HepG2 (cell line): ENCODE measurements around the gene TLE2. TPM values are rescaled to one million over a fixed set of nuclear protein-coding genes. Genes with fewer than 3 reads are reported as not detected.
A peak's percentile ranks its signal among the peaks of the same experiment; 100 is the strongest.

ENCODE experiments used
- AGO2 ChIP-seq: fragments of 200-400 bp; formaldehyde crosslinking; optimal IDR thresholded peaks from 2 replicates; pipeline ENCODE3; 2017; ENCODE audit warnings: mild to moderate bottlenecking, low read depth, low read length, moderate library complexity
- BCL3 ChIP-seq: sonication (generic); formaldehyde crosslinking; IDR thresholded peaks from 2 replicates; pipeline ENCODE4 v1.5.1; 2020; ENCODE audit warnings: mild to moderate bottlenecking, missing genetic modification reagents, moderate library complexity
- BHLHE40 ChIP-seq: IDR thresholded peaks from 2 replicates; pipeline ENCODE4 v1.6.1; 2011; ENCODE audit warnings: low read length, improper control_type of control experiment
- FOSL1 ChIP-seq: sonication (generic); formaldehyde crosslinking; IDR thresholded peaks from 2 replicates; pipeline ENCODE4 v1.9.0; 2021; ENCODE audit warnings: missing genetic modification reagents, borderline replicate concordance
- NPAS2 ChIP-seq: sonication (generic); formaldehyde crosslinking; IDR thresholded peaks from 2 replicates; pipeline ENCODE4 v1.8.0; 2022; ENCODE audit warnings: mild to moderate bottlenecking, missing genetic modification reagents, borderline replicate concordance
- RCOR2 ChIP-seq: IDR thresholded peaks from 2 replicates; pipeline ENCODE4 v1.6.1; 2016; ENCODE audit warnings: missing biosample characterization, missing genetic modification reagents
- ZBTB4 ChIP-seq: sonication (generic); formaldehyde crosslinking; IDR thresholded peaks from 2 replicates; pipeline ENCODE4 v1.4.0; 2020; ENCODE audit warnings: missing genetic modification reagents, mild to moderate bottlenecking, borderline replicate concordance
- ZBTB46 ChIP-seq: sonication (generic); formaldehyde crosslinking; IDR thresholded peaks from 2 replicates; pipeline ENCODE4 v1.4.0; 2020; ENCODE audit warnings: mild to moderate bottlenecking, missing genetic modification reagents, borderline replicate concordance
- ZFP1 ChIP-seq: IDR thresholded peaks from 2 replicates; pipeline ENCODE4 v1.6.1; 2016
- ZNF235 ChIP-seq: sonication (generic); formaldehyde crosslinking; IDR thresholded peaks from 2 replicates; pipeline ENCODE4 v1.8.1; 2023; ENCODE audit warnings: mild to moderate bottlenecking, missing genetic modification reagents, borderline replicate concordance
- ZNF660 ChIP-seq: sonication (generic); formaldehyde crosslinking; IDR thresholded peaks from 2 replicates; pipeline ENCODE4 v1.5.1; 2020; ENCODE audit warnings: mild to moderate bottlenecking, low read depth, missing genetic modification reagents, borderline replicate concordance
- ZNF75D ChIP-seq: sonication (generic); formaldehyde crosslinking; IDR thresholded peaks from 2 replicates; pipeline ENCODE4 v1.8.1; 2023; ENCODE audit warnings: missing genetic modification reagents, mild to moderate bottlenecking, borderline replicate concordance
- ZSCAN21 ChIP-seq: sonication (generic); formaldehyde crosslinking; IDR thresholded peaks from 2 replicates; pipeline ENCODE4 v1.8.0; 2022; ENCODE audit warnings: mild to moderate bottlenecking, missing genetic modification reagents, moderate library complexity, borderline replicate concordance
- polyA plus RNA-seq, 8 experiments: library from polyadenylated mRNA; depleted of rRNA in 3 of 8; stranded (reverse) in 7 of 8; unstranded in 1 of 8; fragments of >200 nt; fragmentation: Illumina TruSeq in 4 of 8; extraction: Trizol in 4 of 8; gene quantifications; 2 replicates each; pipeline versions ENCODE4 v1.2.1 to v1.2.3, GENCODE V29; 2011 to 2016; ENCODE audit warnings: low read depth in 4 of 8, missing spikeins in 1 of 8, mixed read lengths in 1 of 8; ENCODE audit not compliant: insufficient read depth in 1 of 8
- total RNA-seq, 5 experiments: library from RNA; depleted of rRNA; stranded (reverse); fragments of >200 nt; fragmentation: Illumina TruSeq; extraction: Trizol; gene quantifications; 2 replicates each; pipeline ENCODE4 v1.2.3, GENCODE V29; 2016; ENCODE audit warnings: low read depth in 1 of 5
- TF ChIP-seq, protein P1 (sequence below): IDR thresholded peaks from 2 replicates; pipeline ENCODE4 v1.6.1; 2016
- TF ChIP-seq, protein P2 (sequence below): sonication (generic); formaldehyde crosslinking; IDR thresholded peaks from 2 replicates; pipeline ENCODE4 v1.9.0; 2021; ENCODE audit warnings: missing genetic modification reagents, borderline replicate concordance
- TF ChIP-seq, protein P3 (sequence below): sonication (generic); formaldehyde crosslinking; IDR thresholded peaks from 2 replicates; pipeline ENCODE4 v1.5.0; 2020; ENCODE audit warnings: missing genetic modification reagents

Gene TLE2
- total and polyA plus RNA-seq, 2 of the 13 experiments (the other 11 are each of a cell fraction or from before 2014, with no cell fraction given) = 0.07 to 0.81 TPM

DNA sequence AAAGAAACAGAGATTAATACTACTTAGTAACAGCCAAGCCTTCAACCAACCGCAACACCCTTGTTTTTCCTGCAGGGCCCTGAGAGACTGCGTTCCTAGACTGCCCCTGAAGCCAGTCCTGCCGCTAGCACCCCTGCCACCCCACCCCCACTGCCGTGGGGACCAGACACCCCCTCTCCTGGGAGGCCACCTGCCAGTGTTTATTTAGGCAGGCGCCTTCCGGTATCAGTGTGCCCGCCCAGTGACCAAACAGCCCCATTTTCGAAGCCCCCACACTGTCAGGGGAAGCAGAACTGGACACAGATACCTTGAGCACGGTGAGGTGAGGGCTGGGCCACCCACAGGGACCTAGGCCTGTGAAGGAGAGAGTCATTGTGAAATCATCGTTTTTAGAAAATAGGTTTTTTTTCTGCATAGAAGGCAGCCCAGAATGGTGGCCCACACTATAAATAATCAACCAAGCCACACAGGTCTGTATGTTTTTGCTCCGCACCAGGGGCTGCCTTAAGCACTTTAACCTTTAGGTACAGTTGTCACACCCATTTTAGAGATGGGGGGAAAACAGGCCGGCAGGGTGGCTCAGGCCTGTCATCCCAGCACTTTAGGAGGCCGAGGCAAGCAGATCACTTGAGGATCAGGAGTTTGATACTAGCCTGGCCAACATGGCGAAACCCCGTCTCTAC, 36.7 kb upstream of the TLE2 start (continued):
- TF ChIP-seq ZNF75D = no peak
- TF ChIP-seq ZFP1 (CRISPR knock-in tag) = 0 out of 2 replicates have a peak, but pooled peaks have one; percentile 56
- TF ChIP-seq AGO2 = no peak
- TF ChIP-seq ZBTB4 (CRISPR knock-in tag) = peak; percentile 39; the same call in 1 of the 2 replicates
- TF ChIP-seq, protein P1, sequence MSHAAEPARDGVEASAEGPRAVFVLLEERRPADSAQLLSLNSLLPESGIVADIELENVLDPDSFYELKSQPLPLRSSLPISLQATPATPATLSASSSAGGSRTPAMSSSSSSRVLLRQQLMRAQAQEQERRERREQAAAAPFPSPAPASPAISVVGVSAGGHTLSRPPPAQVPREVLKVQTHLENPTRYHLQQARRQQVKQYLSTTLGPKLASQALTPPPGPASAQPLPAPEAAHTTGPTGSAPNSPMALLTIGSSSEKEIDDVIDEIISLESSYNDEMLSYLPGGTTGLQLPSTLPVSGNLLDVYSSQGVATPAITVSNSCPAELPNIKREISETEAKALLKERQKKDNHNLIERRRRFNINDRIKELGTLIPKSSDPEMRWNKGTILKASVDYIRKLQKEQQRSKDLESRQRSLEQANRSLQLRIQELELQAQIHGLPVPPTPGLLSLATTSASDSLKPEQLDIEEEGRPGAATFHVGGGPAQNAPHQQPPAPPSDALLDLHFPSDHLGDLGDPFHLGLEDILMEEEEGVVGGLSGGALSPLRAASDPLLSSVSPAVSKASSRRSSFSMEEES (CRISPR knock-in tag) = peak; percentile 65
- TF ChIP-seq ZSCAN21 = peak; percentile 40; the same call in 1 of the 2 replicates
- TF ChIP-seq FOSL1 = no peak
- no peak for TF ChIP-seq ZBTB46
- peak; percentile 63; the same call in 1 of the 2 replicates for TF ChIP-seq RCOR2 (CRISPR knock-in tag)
- TF ChIP-seq, protein P2, sequence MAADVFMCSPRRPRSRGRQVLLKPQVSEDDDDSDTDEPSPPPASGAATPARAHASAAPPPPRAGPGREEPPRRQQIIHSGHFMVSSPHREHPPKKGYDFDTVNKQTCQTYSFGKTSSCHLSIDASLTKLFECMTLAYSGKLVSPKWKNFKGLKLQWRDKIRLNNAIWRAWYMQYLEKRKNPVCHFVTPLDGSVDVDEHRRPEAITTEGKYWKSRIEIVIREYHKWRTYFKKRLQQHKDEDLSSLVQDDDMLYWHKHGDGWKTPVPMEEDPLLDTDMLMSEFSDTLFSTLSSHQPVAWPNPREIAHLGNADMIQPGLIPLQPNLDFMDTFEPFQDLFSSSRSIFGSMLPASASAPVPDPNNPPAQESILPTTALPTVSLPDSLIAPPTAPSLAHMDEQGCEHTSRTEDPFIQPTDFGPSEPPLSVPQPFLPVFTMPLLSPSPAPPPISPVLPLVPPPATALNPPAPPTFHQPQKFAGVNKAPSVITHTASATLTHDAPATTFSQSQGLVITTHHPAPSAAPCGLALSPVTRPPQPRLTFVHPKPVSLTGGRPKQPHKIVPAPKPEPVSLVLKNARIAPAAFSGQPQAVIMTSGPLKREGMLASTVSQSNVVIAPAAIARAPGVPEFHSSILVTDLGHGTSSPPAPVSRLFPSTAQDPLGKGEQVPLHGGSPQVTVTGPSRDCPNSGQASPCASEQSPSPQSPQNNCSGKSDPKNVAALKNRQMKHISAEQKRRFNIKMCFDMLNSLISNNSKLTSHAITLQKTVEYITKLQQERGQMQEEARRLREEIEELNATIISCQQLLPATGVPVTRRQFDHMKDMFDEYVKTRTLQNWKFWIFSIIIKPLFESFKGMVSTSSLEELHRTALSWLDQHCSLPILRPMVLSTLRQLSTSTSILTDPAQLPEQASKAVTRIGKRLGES = no peak
- TF ChIP-seq ZNF660 = no peak
- TF ChIP-seq BHLHE40 = no peak
- TF ChIP-seq NPAS2 = no peak
- TF ChIP-seq BCL3 (CRISPR knock-in tag) = no peak
- TF ChIP-seq ZNF235 (CRISPR knock-in tag) = no peak
- TF ChIP-seq, protein P3, sequence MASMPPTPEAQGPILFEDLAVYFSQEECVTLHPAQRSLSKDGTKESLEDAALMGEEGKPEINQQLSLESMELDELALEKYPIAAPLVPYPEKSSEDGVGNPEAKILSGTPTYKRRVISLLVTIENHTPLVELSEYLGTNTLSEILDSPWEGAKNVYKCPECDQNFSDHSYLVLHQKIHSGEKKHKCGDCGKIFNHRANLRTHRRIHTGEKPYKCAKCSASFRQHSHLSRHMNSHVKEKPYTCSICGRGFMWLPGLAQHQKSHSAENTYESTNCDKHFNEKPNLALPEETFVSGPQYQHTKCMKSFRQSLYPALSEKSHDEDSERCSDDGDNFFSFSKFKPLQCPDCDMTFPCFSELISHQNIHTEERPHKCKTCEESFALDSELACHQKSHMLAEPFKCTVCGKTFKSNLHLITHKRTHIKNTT (CRISPR knock-in tag) = no peak
